Adrenal gland (tissue), 12 donors: ENCODE measurements around the gene GPM6B. TPM values are rescaled to one million over a fixed set of nuclear protein-coding genes. Genes with fewer than 3 reads are reported as not detected.

ENCODE experiments used
- DNase-seq, 7 donors: peaks; one replicate each; pipeline ENCODE4 v3.0.0-alpha.2; 2019 to 2020
- H3K27ac ChIP-seq, 5 donors: fragments of 200-600 bp; sonication (generic) in 4 of 5; 1 replicate in 3 of 5; 2 replicates in 2 of 5; pipeline versions ENCODE4 v1.5.1 to v1.8.0; 2016 to 2020; ENCODE audit warnings: mild to moderate bottlenecking in 1 of 5
- H3K27me3 ChIP-seq: fragments of 200-600 bp; 2 replicates; pipeline ENCODE4 v1.8.0; 2021
- H3K36me3 ChIP-seq, 2 donors: fragments of 200-600 bp; replicated peaks in 1 of 2; 1 replicate in 1 of 2; 2 replicates in 1 of 2; pipeline versions ENCODE4 v1.5.1 to v1.8.0; 2018 to 2022
- H3K4me1 ChIP-seq, 2 donors: fragments of 200-600 bp; replicated peaks in 1 of 2; 1 replicate in 1 of 2; 2 replicates in 1 of 2; pipeline versions ENCODE4 v1.5.1 to v1.8.0; 2018 to 2021
- H3K4me3 ChIP-seq, 4 donors: fragments of 200-600 bp; sonication (generic) in 3 of 4; one replicate each; pipeline ENCODE4 v1.5.1; 2016 to 2018
- H3K9me3 ChIP-seq, 3 donors: fragments of 200-600 bp; sonication (generic) in 1 of 3; replicated peaks in 1 of 3; 1 replicate in 2 of 3; 2 replicates in 1 of 3; pipeline versions ENCODE4 v1.5.1 to v1.8.0; 2016 to 2021
- CTCF ChIP-seq, 6 experiments: fragments of 450-650 bp in 4 of 6; fragments of 200-600 bp in 2 of 6; sonication (generic) in 1 of 6; IDR thresholded peaks; 1 replicate in 5 of 6; 2 replicates in 1 of 6; pipeline versions ENCODE4 v1.5.1 to v1.8.0; 2016 to 2021; ENCODE audit warnings: antibody characterized with exemption in 6 of 6, mild to moderate bottlenecking in 2 of 6, moderate library complexity in 1 of 6
- POLR2A ChIP-seq, 2 donors: fragments of 450-650 bp; IDR thresholded peaks; one replicate each; pipeline ENCODE4 v1.6.1; 2017; ENCODE audit warnings: antibody characterized with exemption in 2 of 2, mild to moderate bottlenecking in 2 of 2, moderate library complexity in 1 of 2
- WGBS, 4 donors: extraction: QIAGEN DNeasy Blood & Tissue Kit in 2 of 4; methylation state at CpG; one replicate each; pipeline versions ENCODE4 v1.1.5 to v1.1.7; 2013 to 2017; 5-methylcytosine and 5-hydroxymethylcytosine counted together
- intact Hi-C, 2 donors: fragments of 100-400 bp; cut with DNase I; formaldehyde crosslinking; loops; one replicate each; pipeline versions ENCODE4 v1.14.1 to v1.15.0; 2022 to 2023
- polyA plus RNA-seq, 3 donors: library from polyadenylated mRNA; stranded (reverse); fragments of 200-250 nt in 2 of 3; fragments of 350-450 nt in 1 of 3; fragmentation: Illumina TruSeq in 1 of 3; extraction: RNeasy Lipid Tissue Mini Kit (QIAGEN cat#74804) in 1 of 3; gene quantifications; one replicate each; pipeline ENCODE4 v1.2.3, GENCODE V29; 2013 to 2014
- total RNA-seq, 9 donors: library from RNA; depleted of rRNA in 4 of 9; stranded (reverse); fragments of >200 nt in 4 of 9; fragments of 120-200 nt in 1 of 9; fragmentation: NEBNext Ultra II Directional in 1 of 9; extraction: Animal tissue kit (Norgen Biotek cat#: 25700) in 1 of 9; gene quantifications; one replicate each; pipeline versions ENCODE4 v1.1.0 to v1.2.4, GENCODE V29; 2013 to 2023
- donor health status: healthy with polysubstance abuse.
- donor health status: Bipolar disorder and iron deficiency.
- donor health status: DM: yes; HTN: yes; CAD: no.
- donor health status: DM: no; HTN: no; CAD: no.
- donor health status: DM: no; HTN: no; CAD: no.
- donor health status: DM: yes; HTN: yes; CAD: no.

Gene GPM6B
- total and polyA plus RNA-seq, 12 donors: 1.0 to 7.5 (median 4.2) TPM

GRCh38 chrX:13756381-13756780 lies 60.5 kb downstream of the GPM6B start:
- H3K9me3 ChIP-seq: no peaks in the 10 kb centered on the region
- 90 to 95% (median 92%) methylated on average over 4 of the region's 4 CpGs for WGBS, 4 donors
- H3K4me1 ChIP-seq: no peaks in the 10 kb centered on the region
- peaks cover 0 to 34% of the 10 kb centered on the region in 2 donors for H3K36me3 ChIP-seq
- TF ChIP-seq CTCF (IDR thresholded peaks at IDR 0.05) (no peak), POLR2A (IDR thresholded peaks at IDR 0.05) (no peak)
- no peak for DNase-seq
- H3K27me3 ChIP-seq: no peaks in the 10 kb centered on the region
- no peak overlapping the region for H3K27ac ChIP-seq
- no peak overlapping the region for H3K4me3 ChIP-seq
- intact Hi-C loops: loop anchor here in 1 of 2 donors (10.0 kb wide), 1 partner anchor 278 kb away; no protein-coding TSS in a partner anchor

DNA sequence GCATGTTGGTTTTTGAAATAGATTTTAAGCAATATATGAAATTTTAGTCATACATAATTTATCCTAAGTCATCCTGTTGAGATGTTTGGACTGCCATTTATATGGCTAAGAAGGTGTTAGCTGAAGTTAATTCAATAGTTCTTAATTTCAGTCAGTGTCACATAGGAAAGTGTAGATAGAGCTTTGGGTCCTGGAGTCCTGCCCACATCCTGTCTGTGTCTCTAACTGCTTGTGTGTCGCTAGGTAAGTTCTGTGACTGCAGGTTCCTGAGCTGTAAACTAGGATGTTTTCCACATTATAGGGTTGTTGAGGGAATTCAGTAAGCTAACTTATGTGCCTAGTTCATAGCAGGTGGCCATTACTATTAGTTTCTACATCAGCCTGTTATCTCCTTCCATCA lies 61.6 kb downstream of the GPM6B start:
- intact Hi-C loops: loop anchor here in 1 of 2 donors (10.0 kb wide), 1 partner anchor 280 kb away; no protein-coding TSS in a partner anchor
- Histone ChIP-seq H3K27ac (no peak overlapping the region), H3K27me3 (no peaks in the 10 kb centered on the region), H3K4me1 (no peaks in the 10 kb centered on the region), H3K36me3 (peaks cover 0 to 24% of the 10 kb centered on the region in 2 donors), H3K4me3 (no peak overlapping the region), H3K9me3 (no peaks in the 10 kb centered on the region)
- no peak for DNase-seq
- TF ChIP-seq POLR2A (IDR thresholded peaks at IDR 0.05) (no peak), CTCF (IDR thresholded peaks at IDR 0.05) (no peak)
- WGBS, 4 donors: 71 to 80% (median 76%) methylated on average over 1 of the region's 1 CpG

- no peak overlapping the region for H3K4me3 ChIP-seq
- H3K27ac ChIP-seq: no peak overlapping the region
- no peaks in the 10 kb centered on the region for H3K4me1 ChIP-seq
- WGBS, 4 donors: 83 to 87% (median 86%) methylated on average over 1 of the region's 1 CpG
- no peak for TF ChIP-seq CTCF (IDR thresholded peaks at IDR 0.05)
- H3K9me3 ChIP-seq: no peaks in the 10 kb centered on the region
- H3K27me3 ChIP-seq: no peaks in the 10 kb centered on the region
- DNase-seq: no peak
- intact Hi-C loops: loop anchor here in 1 of 2 donors (10.0 kb wide), 1 partner anchor 280 kb away; no protein-coding TSS in a partner anchor
- H3K36me3 ChIP-seq: peaks cover 0 to 24% of the 10 kb centered on the region in 2 donors
These were observed 62.1 kb downstream of the GPM6B start for GRCh38 chrX:13754765-13755164.

GRCh38 chrX:13752646-13753045 lies 64.2 kb downstream of the GPM6B start:
- Histone ChIP-seq H3K4me3 (no peak overlapping the region), H3K27ac (no peak overlapping the region), H3K36me3 (peaks cover 0 to 15% of the 10 kb centered on the region in 2 donors), H3K27me3 (no peaks in the 10 kb centered on the region), H3K9me3 (no peaks in the 10 kb centered on the region), H3K4me1 (no peaks in the 10 kb centered on the region)
- TF ChIP-seq POLR2A (IDR thresholded peaks at IDR 0.05) (no peak), CTCF (IDR thresholded peaks at IDR 0.05) (no peak)
- WGBS, 4 donors: 69 to 84% (median 76%) methylated on average over 3 of the region's 3 CpGs
- DNase-seq: no peak
- intact Hi-C loops: loop anchor here in 1 of 2 donors (10.0 kb wide), 1 partner anchor 282 kb away; no protein-coding TSS in a partner anchor
